Raji (cell line): ENCODE results near the gene DLD.

ENCODE experiments used
- POLR2A ChIP-seq: IDR thresholded peaks from 2 replicates; pipeline ENCODE4 v1.6.1; 2011; ENCODE audit warnings: low read depth, low read length, control low read depth; ENCODE audit not compliant: insufficient read depth

The DLD gene

DNA sequence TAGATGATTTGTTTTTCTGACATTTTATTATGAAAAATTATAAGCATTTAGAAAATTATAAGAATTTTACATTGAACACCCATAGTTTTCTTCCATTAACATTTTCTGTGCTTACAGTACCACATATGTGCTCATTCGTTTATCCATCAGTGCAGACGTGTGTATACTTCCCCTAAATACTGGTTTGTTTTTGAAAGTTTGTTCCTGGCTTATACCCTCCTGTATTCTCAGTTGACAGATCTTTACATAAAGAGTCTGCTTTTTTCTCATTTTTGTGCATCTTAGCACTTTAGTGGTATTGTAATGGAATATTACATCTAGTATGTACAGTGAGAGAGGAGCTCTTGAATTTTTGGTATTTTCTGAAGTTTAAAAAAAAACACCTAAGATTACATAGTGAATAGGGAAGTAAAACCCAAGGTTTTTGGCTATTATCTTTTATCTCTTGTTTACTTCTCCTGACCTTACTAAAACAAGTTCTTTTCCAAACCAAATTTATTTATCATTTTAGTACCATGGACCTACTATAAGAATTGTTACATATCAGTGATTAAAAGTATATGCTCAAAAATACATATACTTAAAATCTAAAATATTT, 8.1 kb downstream of the DLD start:
- no peak for TF ChIP-seq POLR2A

- TF ChIP-seq POLR2A = no peak
Observed at GRCh38 chr7:107900496-107901015, 9.6 kb downstream of the DLD start.

DNA sequence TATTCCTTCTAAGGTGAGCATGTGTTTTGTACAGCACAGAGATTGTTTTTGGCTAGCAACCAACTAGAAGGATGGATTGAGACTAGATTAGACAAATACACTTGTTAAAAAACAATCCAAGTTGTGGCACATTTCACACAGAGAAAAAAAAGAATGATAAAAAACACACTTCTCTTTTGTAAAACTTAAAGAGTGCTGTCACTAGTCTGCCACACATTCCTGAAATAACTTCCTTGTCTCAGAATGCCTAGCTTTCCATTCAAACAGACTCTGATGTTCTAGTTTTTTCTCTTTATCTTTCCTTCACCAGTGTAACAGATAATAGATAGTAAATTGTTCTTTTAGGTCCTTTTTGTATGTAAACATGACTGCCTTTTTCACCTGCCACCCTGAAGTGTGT, 11.4 kb downstream of the DLD start:
- TF ChIP-seq POLR2A = no peak

DNA sequence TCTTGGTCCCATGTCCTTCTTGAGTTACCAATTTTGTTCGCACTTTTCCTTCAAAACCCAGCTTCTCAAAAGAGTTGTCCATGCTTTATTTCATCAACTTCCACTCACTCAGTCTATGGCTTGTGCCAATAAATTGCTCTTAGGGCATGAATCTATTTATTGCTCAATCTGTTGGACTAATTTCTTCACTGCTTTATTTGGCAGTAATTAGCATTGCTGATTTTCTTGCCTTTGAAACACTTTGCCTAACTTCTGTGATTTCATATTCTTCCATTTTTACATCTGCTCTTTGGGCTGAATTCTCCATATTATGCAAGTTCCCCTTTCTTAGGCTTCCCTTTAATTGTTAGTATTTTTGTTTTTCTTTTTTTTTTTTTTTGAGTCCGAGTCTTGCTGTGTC, 16.8 kb downstream of the DLD start:
- TF ChIP-seq POLR2A = no peak

DNA sequence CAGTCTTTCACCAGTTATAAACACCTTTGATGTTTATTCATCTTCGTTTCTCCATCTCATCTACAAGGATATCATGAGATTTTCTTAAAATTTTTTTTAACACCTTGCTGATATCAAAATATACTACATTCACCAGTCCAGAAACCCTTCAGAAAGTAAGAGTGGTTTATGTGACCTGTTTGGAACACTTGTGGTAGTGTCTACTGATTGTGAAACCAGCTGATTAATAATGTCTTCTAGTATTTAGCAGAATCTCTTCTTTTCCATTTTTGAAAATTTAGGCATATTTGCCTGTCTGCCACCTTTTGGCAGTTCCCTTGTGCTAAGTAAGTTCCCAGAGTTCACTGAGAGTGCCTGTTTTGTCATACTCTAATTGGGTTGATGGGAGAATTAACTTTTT, 18.5 kb downstream of the DLD start:
- no peak for TF ChIP-seq POLR2A

DNA sequence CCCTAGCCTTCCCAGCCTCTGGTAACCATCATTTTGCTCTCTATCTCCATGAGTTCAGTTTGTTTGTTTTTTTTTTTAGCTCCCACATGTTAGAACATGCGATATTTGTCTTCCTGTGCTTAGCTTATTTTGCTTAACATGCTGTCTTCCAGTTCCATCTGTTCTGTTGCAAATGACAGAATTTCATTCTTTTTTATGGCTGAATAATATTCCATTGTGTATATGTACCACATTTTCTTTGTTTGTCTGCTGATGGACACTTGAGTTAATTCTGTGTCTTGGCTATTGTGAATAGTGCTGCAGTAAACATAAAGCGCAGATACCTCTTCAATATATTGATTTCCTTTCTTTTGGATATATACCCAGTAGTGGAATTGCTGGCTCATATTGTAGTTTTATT, 21.0 kb downstream of the DLD start:
- no peak for TF ChIP-seq POLR2A

DNA sequence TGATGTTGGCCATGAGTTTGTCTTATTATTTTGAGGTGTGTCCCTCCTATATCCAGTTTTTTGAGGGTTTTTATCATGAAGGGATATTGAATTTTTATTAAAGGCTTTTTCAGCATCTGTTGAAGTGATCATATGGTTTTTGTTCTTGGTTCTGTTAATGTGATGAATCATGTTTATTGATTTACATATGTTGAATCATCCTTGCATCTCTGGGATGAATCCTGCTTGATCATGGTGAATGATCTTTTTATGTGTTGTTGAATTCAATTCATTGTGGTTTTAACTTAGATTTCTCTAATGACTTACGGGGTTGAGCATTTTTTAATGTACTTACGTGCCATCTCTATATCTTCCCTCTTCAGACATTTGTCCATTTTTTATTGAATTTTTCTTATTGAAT, 22.9 kb downstream of the DLD start:
- no peak for TF ChIP-seq POLR2A

DNA sequence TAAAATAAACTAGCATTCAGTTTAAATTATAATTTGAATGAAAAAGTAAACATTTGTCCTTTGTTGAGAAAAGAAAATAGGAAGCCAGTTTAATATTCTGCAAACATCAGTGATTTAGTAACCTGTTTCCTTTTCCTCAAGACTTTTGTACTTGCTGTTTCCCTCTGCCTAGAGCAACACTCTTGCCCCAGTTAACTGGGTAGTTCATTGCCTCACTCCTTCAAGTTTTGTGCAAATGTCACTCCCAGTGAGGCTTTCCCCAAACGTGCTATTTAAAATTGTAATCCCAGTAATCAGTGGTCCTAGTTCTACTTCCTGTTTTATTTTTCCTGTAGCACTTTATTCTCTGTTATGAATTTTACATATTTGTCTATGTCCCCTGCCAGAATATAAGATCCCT, 23.8 kb downstream of the DLD start:
- no peak for TF ChIP-seq POLR2A

DNA sequence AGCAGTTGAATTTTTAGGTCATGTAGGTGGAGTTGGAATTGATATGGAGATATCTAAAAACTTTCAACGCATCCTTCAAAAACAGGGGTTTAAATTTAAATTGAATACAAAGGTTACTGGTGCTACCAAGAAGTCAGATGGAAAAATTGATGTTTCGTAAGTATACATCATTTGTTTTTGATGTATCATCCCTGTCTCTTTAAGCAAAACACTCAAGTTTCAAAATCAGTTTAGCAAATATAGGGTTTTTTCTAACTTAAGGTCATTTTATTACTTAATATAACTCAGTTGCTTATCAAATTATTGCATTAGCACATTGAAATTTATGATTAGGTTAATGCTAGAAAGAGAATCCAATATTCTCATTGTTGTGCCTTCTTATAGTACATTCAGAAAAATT, 24.6 kb downstream of the DLD start:
- no peak for TF ChIP-seq POLR2A

DNA sequence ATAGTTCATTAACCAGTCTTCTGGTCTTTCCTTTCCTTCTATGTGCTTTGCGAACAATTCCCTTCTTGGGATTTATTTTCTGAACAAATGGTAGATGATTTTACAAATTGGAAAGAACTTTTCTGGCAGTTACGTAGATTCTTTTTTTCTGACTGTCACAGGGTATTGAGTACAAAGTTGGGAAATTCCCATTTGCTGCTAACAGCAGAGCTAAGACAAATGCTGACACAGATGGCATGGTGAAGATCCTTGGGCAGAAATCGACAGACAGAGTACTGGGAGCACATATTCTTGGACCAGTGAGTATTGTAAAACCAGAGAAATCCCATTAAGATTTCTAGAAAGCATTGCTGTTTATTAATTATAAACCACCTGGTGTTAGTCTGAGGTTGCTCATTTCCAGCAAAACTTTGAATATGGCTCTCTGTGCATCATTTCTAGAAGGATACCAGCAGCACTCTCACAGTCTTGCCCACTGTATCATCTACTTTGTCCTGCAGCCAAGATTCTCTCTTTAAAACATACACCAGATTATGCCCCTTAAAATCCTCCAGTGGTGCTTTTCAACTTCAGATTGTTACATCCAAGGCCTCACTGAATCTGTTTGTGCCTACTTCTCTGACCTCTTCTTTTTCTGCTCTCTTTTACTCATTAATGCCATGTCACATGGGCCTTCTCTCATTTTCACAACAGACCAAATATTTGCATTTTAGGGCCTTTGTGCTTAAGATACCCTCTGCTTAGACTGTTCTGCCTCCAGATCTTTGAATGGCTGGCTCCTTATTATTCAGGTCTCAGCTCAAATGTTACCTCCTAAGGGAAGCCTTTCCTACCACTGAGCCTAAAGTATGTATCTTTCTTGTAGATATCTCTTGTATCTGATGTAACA, 27.0 kb downstream of the DLD start:
- TF ChIP-seq POLR2A = no peak

DNA sequence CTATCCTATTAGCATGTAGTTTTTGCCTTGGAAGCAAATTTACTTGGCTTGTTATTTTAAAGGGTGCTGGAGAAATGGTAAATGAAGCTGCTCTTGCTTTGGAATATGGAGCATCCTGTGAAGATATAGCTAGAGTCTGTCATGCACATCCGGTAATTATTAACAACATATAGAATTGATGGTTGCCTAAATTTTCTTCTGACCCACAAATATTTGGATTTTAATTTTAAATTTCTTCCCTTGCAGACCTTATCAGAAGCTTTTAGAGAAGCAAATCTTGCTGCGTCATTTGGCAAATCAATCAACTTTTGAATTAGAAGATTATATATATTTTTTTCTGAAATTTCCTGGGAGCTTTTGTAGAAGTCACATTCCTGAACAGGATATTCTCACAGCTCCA, 28.0 kb downstream of the DLD start:
- TF ChIP-seq POLR2A = no peak

DNA sequence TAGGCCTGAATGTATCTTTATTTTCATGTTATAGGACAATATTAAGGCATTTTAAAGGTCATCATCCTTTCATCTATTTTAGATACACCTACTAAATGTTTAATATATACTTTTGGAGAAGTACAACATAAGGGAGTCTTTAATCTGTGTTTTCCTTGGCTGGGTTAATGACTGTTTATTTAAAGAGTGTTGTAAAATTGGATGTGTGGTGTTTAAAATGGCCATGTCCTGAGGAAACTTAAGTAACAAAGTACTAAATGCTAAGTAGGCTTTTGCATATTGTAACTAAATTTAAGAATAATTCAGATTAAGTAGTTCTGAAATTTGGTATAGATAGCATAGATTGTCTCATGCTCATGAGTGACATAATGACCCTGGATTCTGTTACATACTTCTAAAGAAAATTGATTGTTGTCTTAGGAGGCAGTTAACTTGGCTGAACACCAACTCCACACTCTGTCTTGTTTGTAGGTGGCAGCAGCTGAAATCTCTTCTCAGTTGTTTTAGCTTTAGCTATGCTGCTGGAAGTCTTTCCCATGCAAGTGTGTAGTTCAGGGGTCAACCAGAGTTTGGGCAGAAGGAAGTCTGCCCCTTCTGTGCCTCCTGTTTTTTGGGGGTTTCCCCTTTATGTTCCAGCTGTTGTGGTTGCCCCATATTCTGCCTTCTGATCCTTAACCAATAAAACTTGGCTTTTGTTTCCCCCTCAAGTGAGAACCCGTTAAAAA, 29.2 kb downstream of the DLD start:
- no peak for TF ChIP-seq POLR2A

DNA sequence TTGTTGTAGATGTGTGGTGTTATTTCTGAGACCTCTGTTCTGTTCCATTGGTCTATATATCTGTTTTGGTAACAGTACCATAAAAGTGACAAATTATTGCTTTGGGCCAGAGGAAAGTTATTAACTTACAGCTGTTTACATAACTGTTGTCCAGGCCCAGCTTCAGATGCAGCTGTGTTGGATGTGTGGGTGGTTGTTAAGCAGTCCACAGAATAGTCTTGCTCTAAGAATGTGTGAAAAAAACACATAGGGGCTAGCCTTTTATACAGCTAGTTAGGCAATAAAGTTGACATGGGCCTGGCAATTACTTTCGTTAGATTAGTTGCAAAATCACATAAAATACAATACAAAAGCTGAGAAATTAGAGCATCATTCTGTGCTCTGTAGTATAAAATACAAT, 31.9 kb downstream of the DLD start:
- TF ChIP-seq POLR2A = no peak

GRCh38 chr7:107924841-107925504, 34.0 kb downstream of the DLD start:
- TF ChIP-seq POLR2A = no peak

DNA sequence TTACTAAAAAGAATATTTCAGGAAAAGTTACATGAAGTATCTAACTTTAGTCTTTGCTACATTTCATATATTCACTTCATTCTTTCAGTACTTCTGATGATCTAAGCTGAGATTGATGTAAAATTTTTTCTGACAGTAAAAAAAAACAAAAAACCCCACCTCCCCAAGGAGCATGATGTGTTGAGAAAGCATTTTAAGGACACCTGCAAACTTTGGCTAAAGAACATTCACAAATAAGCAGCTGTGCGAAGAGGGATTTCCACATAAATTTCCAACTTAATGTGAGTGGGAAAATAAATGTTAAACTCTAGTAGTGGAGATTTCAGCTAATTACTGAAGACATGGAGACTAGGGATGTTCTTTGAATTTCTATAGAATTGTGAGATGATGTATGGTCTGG, 35.5 kb downstream of the DLD start:
- no peak for TF ChIP-seq POLR2A

DNA sequence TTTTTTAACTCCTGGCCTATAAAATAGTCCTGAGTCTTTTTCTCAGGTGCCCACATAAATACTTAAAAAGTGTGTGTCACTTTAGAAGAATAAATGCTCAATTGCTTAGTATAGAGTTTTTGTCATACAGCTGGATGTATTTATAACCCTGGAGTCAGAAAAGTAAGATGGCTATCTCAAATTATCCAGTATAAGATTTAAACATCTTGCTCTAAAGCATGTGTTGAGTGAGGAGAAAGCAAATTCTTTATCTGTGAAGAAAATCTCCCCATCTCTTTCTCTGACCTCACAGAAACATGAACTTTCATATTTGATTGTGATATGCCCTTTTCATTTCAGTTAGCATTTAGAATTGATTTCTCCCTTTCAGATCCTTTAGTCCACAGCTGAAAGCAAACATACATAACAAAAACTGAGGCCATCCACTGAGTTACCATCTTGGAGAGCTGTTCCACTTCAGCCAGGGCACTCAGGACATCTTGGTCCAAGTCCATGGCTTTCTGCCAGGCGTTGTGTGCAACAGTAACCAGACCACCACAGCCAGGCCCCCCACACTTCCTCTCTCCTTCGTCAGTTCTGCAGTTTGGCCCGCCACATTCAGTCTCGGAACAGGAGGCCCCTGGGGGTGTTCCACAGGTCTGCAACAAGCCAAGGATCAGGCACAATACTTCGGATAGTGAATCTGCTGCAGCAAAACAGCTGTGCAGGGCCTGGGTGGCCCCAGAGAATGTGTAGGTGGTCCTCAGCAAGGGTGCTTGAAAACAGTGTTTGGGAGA, 40.9 kb downstream of the DLD start:
- TF ChIP-seq POLR2A = no peak
